Measurements from ENCODE around the gene RFK. TPM values are rescaled to one million over a fixed set of nuclear protein-coding genes. Genes with fewer than 3 reads are reported as not detected.

Gene RFK
- total and polyA plus RNA-seq, 2 of the 13 experiments (the other 11 are each of a cell fraction or from before 2014, with no cell fraction given): 18.2 to 37.2 TPM

DNA sequence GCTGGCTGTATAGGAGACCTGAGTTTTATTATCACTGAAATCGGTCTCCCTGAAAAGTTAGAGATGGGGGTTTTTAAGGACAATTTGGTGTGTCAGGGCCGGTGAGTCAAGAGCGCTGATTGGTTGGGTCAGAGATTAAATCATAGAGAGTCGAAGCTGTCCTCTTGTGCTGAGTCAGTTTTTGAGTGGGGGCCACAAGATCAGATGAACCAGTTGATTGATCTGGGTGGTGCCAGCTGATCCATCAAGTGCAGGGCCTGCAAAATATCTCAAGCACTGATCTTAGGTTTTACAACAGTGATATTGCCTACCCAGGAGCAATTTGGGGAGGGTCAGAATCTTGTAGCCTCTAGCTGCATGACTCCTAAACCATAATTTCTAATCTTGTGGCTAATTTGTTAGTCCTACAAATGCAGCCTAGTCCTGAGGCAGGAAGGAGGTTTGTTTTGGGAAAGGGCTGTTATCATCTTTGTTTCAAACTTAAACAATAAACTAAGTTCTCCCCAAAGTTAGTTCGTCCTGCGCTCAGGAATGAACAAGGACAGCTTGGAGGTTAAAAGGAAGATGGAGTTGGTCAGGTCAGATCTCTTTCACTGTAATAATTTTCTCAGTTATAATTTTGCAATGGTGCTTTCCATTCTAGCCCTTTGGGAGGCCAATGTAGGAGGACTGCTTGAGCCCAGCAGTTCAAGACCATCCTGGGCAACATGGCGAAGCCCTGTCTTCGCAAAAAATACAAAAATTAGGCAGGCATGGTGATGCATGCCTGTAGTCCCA is 31.6 kb upstream of the RFK start (continued):
- TF ChIP-seq ZHX2 (IDR thresholded peaks at IDR 0.05; ENCODE audit: low read depth): no peak
- no peak for TF ChIP-seq ZHX2 (CRISPR knock-in tag; IDR thresholded peaks at IDR 0.05; ENCODE audit: borderline replicate concordance)
- no peak for TF ChIP-seq MBNL3 (CRISPR knock-in tag; conservative IDR thresholded peaks at IDR 0.05)
- no peak for TF ChIP-seq RXRA (CRISPR knock-in tag; IDR thresholded peaks at IDR 0.05)
- TF ChIP-seq ZKSCAN1 (IDR thresholded peaks at IDR 0.05; ENCODE audit: low read length): no peak
- no peak for TF ChIP-seq CREM (IDR thresholded peaks at IDR 0.05)
- no peak for TF ChIP-seq CREM (CRISPR knock-in tag; IDR thresholded peaks at IDR 0.05)
- no peak for TF ChIP-seq ZNF350 (CRISPR knock-in tag; IDR thresholded peaks at IDR 0.05; ENCODE audit: borderline replicate concordance, low read depth)
- TF ChIP-seq TAF1 (CRISPR knock-in tag; IDR thresholded peaks at IDR 0.05): no peak
- TF ChIP-seq HNF1A (IDR thresholded peaks at IDR 0.05; ENCODE audit: low read depth): no peak
- no peak for TF ChIP-seq HNF1A (CRISPR knock-in tag; IDR thresholded peaks at IDR 0.05; ENCODE audit: borderline replicate concordance)
- TF ChIP-seq KMT2B (CRISPR knock-in tag; IDR thresholded peaks at IDR 0.05): no peak
- no peak for TF ChIP-seq CAMTA2 (CRISPR knock-in tag; IDR thresholded peaks at IDR 0.05; ENCODE audit: borderline replicate concordance)
- no peak for TF ChIP-seq ZNF777 (CRISPR knock-in tag; IDR thresholded peaks at IDR 0.05)
- no peak for TF ChIP-seq BATF2 (CRISPR knock-in tag; IDR thresholded peaks at IDR 0.05)
- TF ChIP-seq, protein P1, sequence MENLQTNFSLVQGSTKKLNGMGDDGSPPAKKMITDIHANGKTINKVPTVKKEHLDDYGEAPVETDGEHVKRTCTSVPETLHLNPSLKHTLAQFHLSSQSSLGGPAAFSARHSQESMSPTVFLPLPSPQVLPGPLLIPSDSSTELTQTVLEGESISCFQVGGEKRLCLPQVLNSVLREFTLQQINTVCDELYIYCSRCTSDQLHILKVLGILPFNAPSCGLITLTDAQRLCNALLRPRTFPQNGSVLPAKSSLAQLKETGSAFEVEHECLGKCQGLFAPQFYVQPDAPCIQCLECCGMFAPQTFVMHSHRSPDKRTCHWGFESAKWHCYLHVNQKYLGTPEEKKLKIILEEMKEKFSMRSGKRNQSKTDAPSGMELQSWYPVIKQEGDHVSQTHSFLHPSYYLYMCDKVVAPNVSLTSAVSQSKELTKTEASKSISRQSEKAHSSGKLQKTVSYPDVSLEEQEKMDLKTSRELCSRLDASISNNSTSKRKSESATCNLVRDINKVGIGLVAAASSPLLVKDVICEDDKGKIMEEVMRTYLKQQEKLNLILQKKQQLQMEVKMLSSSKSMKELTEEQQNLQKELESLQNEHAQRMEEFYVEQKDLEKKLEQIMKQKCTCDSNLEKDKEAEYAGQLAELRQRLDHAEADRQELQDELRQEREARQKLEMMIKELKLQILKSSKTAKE (CRISPR knock-in tag; IDR thresholded peaks at IDR 0.05; ENCODE audit: borderline replicate concordance): no peak

Measured in HepG2 (cell line).